ENCODE measurements around the gene TLCD3B. TPM values are rescaled to one million over a fixed set of nuclear protein-coding genes. Genes with fewer than 3 reads are reported as not detected.
"Not testable (repeated sequence)": the region's sequence is repeated elsewhere in the genome, so short reads cannot be mapped to it uniquely, and the experiment has no call there.

TLCD3B gene
- total and polyA plus RNA-seq, 2 experiments from 2014 or later: 0.13 TPM; not detected in 1

DNA sequence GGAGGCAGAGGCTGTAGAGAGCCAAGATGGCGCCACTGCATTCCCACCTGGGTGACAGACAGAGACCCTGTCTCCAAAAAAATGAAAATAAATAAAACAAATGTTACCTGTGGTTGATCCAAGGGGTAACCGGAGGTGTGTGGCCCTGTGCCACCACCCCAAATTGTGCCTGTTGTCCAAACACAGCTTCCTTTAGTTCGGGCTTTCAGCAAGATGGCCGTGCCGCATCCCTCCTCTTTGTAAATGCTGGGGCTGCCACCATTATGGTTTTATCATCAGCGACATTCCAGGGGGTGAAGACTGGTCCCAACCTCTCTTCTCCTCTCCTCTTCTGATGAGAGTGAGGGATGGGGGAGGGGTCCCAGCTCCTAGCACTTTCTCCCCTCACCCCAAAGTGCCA, 8.2 kb downstream of the TLCD3B start, which contains the start of gene C16orf92:
C16orf92 (plus strand) TSS at position 312 of the 400 bp plus-strand sequence. CDS start 143 bp downstream, outside the sequence.
- WGBS, 2 experiments (ENCODE audit: low coverage in 1 of 2, low lambda C conversion rate in 2 of 2, missing lambda C conversion rate in 2 of 2): 60 to 64% methylated on average over 6 of the region's 6 CpGs

DNA sequence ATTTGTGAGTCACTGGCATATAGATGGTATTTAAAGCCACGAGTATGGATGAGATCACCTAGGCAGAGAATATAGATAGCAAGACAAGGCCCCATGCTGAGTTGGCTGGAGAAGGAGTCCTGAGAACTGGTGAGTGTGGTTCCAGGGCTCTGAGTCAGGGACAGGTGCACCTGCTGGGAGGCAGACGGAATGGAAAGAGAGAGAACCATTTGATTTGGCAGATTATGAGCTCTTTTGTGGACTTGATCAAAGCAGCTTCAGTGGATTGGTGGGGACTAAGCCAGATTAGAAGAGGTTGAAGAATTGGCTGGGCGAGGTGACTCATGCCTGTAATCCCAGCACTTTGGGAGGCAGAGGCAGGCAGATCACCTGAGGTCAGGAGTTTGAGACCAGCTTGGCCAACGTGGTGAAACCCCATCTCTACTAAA, 12.3 kb downstream of the TLCD3B start:
- in situ Hi-C loops (cut with MboI): loop anchor here (10.0 kb wide), 1 partner anchor 204 kb away; the partner anchor contains the start of genes PAGR1 and PRRT2
- WGBS, 2 experiments (ENCODE audit: low coverage in 1 of 2, low lambda C conversion rate in 2 of 2, missing lambda C conversion rate in 2 of 2): 67 to 78% methylated on average over 4 of the region's 4 CpGs
- Histone ChIP-seq H4K20me1 (ENCODE audit: insufficient read depth) (no peaks in the 10 kb centered on the region), H3K79me2 (ENCODE audit: insufficient read depth) (no peaks in the 10 kb centered on the region), H3K4me1 (ENCODE audit: insufficient read depth) (no peaks in the 10 kb centered on the region), H3K4me3 (no peak overlapping the region), H3K27me3 (replicated peaks; ENCODE audit: insufficient read depth) (no peaks in the 10 kb centered on the region), H3K27ac (no peak overlapping the region), H3K9me2 (ENCODE audit: insufficient read depth) (no peaks in the 10 kb centered on the region), H3F3A (ENCODE audit: insufficient read depth) (no peaks in the 10 kb centered on the region), H3K36me3 (ENCODE audit: low read depth) (no peaks in the 10 kb centered on the region), H2AFZ (no peak overlapping the region), H3K9ac (no peak overlapping the region), H3K9me3 (ENCODE audit: low read depth) (no peaks in the 10 kb centered on the region), H3K4me2 (ENCODE audit: unreplicated experiment) (no peak overlapping the region)
- DNase-seq: no peak
- no peak for TF ChIP-seq EZH2 (IDR thresholded peaks at IDR 0.05; ENCODE audit: insufficient read depth, poor library complexity, severe bottlenecking)
- no peak for TF ChIP-seq EZH2phosphoT487 (IDR thresholded peaks at IDR 0.05; ENCODE audit: insufficient read depth, low read depth)

More for the DNA sequence above, 8.2 kb downstream of the TLCD3B start, which contains the start of gene C16orf92:
- Histone ChIP-seq H3K27me3 (replicated peaks; ENCODE audit: insufficient read depth) (peaks cover 8% of the 10 kb centered on the region; the same call in 1 of the 2 replicates), H3K4me2 (ENCODE audit: unreplicated experiment) (no peak within 1 kb of the TSS), H3K9ac (no peak within 1 kb of the TSS), H3K4me1 (ENCODE audit: insufficient read depth) (no peaks in the 10 kb centered on the region), H3F3A (ENCODE audit: insufficient read depth) (no peaks in the 10 kb centered on the region), H3K9me3 (ENCODE audit: low read depth) (no peaks in the 10 kb centered on the region), H3K36me3 (ENCODE audit: low read depth) (no peaks in the 10 kb centered on the region), H2AFZ (no peak within 1 kb of the TSS), H3K27ac (no peak within 1 kb of the TSS), H3K9me2 (ENCODE audit: insufficient read depth) (no peaks in the 10 kb centered on the region), H3K4me3 (no peak within 1 kb of the TSS), H4K20me1 (ENCODE audit: insufficient read depth) (no peaks in the 10 kb centered on the region), H3K79me2 (ENCODE audit: insufficient read depth) (no peaks in the 10 kb centered on the region)
- TF ChIP-seq EZH2 (IDR thresholded peaks at IDR 0.05; ENCODE audit: insufficient read depth, poor library complexity, severe bottlenecking) (no peak), EZH2phosphoT487 (IDR thresholded peaks at IDR 0.05; ENCODE audit: insufficient read depth, low read depth) (no peak)
- in situ Hi-C loops (cut with MboI): loop anchor here (10.0 kb wide), 2 partner anchors 48 to 318 kb away; partner anchors contain the start of gene TAOK2
- no peak for DNase-seq

DNA sequence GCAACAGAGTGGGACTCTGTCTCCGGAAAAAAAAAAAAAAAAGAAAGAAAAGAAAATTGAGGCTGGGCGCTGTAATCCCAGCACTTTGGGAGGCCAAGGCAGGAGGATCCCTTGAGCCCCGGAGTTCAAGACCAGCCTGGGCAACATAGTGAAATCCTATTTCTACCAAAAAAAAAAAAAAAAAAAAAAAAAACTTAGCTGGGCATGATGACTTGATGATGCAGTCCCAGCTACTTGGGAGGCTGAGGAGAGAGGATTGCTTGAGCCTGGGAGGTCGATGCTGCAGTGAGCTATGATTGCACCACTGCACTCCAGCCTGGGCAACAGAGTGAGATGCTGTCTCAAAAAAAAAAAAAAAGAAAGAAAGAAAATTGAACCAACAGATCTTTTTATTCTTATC, 13.1 kb downstream of the TLCD3B start:
- not testable (repeated sequence) for DNase-seq; H3K27me3 ChIP-seq (replicated peaks; ENCODE audit: insufficient read depth); H3K9me2 ChIP-seq (ENCODE audit: insufficient read depth); H4K20me1 ChIP-seq (ENCODE audit: insufficient read depth); H3F3A ChIP-seq (ENCODE audit: insufficient read depth); H3K4me1 ChIP-seq (ENCODE audit: insufficient read depth); H3K79me2 ChIP-seq (ENCODE audit: insufficient read depth); H3K36me3 ChIP-seq (ENCODE audit: low read depth); H3K9ac ChIP-seq; H3K9me3 ChIP-seq (ENCODE audit: low read depth); H2AFZ ChIP-seq; H3K27ac ChIP-seq; H3K4me3 ChIP-seq; H3K4me2 ChIP-seq (ENCODE audit: unreplicated experiment)
- 80 to 87% methylated on average over 2 to 4 of the region's 4 CpGs for WGBS, 2 experiments (ENCODE audit: low coverage in 1 of 2, low lambda C conversion rate in 2 of 2, missing lambda C conversion rate in 2 of 2)
- in situ Hi-C loops (cut with MboI): loop anchor here (10.0 kb wide), 1 partner anchor 203 kb away; the partner anchor contains the start of genes PAGR1 and PRRT2

DNA sequence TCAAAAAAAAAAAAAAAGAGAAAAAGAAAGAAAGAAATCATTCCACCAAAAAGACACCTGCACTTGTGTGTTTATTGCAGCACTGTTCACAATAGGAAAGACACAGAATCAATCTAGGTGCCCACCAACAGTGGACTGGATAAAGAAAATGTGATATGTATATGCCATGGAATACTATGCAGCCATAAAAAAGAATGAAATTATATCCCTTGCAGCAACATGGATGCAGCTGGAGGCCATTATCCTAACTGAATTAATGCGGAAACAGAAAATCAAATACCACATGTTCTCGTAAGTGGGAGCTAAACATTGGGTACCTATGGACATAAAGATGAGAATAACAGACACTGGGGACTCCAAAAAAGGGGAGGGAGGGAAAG, 13.8 kb downstream of the TLCD3B start:
- 62 to 68% methylated on average over 2 of the region's 2 CpGs for WGBS, 2 experiments (ENCODE audit: low coverage in 1 of 2, low lambda C conversion rate in 2 of 2, missing lambda C conversion rate in 2 of 2)
- Histone ChIP-seq H3K9me2 (ENCODE audit: insufficient read depth) (no peaks in the 10 kb centered on the region), H4K20me1 (ENCODE audit: insufficient read depth) (no peaks in the 10 kb centered on the region), H3K9me3 (ENCODE audit: low read depth) (no peaks in the 10 kb centered on the region), H2AFZ (no peak overlapping the region), H3K4me2 (ENCODE audit: unreplicated experiment) (no peak overlapping the region), H3K4me1 (ENCODE audit: insufficient read depth) (no peaks in the 10 kb centered on the region), H3K79me2 (ENCODE audit: insufficient read depth) (no peaks in the 10 kb centered on the region), H3K9ac (no peak overlapping the region), H3K4me3 (no peak overlapping the region), H3K36me3 (ENCODE audit: low read depth) (no peaks in the 10 kb centered on the region), H3K27ac (no peak overlapping the region), H3K27me3 (replicated peaks; ENCODE audit: insufficient read depth) (no peaks in the 10 kb centered on the region), H3F3A (ENCODE audit: insufficient read depth) (no peaks in the 10 kb centered on the region)
- in situ Hi-C loops (cut with MboI): loop anchor here (10.0 kb wide), 1 partner anchor 202 kb away; the partner anchor contains the start of genes PAGR1 and PRRT2
- no peak for DNase-seq
- TF ChIP-seq EZH2phosphoT487 (IDR thresholded peaks at IDR 0.05; ENCODE audit: insufficient read depth, low read depth) (no peak), EZH2 (IDR thresholded peaks at IDR 0.05; ENCODE audit: insufficient read depth, poor library complexity, severe bottlenecking) (no peak)

Measured in GM23248 (cell line).